NCI-H128 (cell line): ENCODE data around the gene CWC22.
"Not testable (repeated sequence)": the region's sequence is repeated elsewhere in the genome, so short reads cannot be mapped to it uniquely, and the experiment has no call there.

ENCODE experiments used
- DNase-seq: peaks from one replicate; lab custom pipeline; 2025; ENCODE audit not compliant: unreplicated experiment; lab: John Stamatoyannopoulos, UW

The CWC22 gene

DNA sequence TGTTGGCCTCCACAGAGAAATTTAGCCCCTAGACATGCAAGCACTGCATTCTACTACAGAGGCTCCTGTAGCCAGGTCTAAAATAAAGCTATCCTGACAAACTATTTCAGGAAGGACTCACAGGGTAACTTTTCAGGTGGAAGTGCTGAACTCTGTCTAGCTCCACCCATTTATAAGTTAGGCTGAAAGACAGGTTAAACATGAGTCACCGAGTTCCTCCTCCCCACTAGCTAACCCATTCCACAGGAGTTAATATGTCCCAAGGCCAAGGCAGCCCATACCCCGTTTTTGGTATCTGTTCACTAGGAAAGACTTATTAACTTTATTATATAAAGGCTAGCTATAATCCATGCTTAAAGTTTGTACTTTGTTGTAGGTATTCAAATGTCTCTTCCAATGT, 3.5 kb downstream of the CWC22 start:
- no peak for DNase-seq

- DNase-seq: no peak
These were observed 4.0 kb downstream of the CWC22 start for GRCh38 chr2:180003073-180003472.

- no peak for DNase-seq
These were observed 4.8 kb downstream of the CWC22 start for GRCh38 chr2:180002198-180002770.

GRCh38 chr2:180001726-180002125, 5.4 kb downstream of the CWC22 start:
- no peak for DNase-seq

DNA sequence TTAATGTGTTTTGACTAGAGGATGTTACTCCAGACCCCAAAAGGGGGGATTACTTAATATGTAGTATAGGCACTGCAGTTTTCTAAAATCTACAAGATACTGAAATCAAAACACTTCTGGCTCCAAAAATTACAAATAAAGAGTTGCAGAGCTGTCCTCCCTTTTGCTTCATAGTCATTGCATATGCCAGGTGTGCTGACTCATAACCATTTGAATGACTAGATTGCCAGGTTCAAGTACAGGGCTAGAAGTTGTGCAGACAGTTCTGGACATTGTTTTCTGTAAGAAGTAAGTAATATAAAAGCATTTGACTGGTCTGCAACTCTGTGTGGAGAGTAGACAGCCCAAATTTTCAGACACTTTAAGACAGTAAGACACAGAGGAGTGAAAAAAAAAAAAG, 6.7 kb downstream of the CWC22 start:
- no peak for DNase-seq

GRCh38 chr2:179999000-179999399, 8.1 kb downstream of the CWC22 start:
- no peak for DNase-seq

DNA sequence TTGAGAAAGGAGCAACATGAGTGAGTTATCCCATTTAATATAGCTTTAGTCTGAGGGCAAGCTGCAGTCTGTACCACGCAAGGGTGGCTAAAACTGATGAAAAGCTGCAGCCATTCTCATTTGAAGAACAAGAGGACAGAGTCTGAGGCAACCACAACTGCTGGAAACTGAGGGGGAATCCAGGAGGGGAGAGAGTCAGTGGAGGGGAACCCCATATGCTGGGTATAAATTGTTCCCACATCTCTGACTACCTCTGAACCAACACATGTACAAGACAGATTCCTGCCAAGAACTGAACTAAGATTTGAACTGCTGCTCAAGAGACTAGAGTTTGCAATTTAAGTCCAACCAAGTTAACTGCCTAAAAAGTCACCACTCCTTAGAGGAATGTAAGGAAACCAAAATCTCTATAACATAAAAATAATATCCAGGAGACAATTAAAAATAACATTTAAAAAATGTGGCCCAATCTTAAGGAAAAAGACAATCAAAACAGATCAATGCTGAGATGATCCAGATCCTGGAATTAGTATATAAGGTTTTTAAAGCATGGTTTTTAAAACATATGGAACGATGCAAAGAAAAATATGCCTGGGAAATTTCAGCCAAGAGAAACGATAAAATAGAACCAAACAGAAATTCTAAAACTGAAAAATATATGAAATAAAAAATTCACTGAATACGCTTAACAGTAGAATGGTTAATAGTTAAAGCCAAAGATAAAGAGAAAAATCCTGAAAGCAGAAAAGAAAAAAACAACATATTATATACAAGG, 11.2 kb downstream of the CWC22 start:
- DNase-seq: no peak

DNA sequence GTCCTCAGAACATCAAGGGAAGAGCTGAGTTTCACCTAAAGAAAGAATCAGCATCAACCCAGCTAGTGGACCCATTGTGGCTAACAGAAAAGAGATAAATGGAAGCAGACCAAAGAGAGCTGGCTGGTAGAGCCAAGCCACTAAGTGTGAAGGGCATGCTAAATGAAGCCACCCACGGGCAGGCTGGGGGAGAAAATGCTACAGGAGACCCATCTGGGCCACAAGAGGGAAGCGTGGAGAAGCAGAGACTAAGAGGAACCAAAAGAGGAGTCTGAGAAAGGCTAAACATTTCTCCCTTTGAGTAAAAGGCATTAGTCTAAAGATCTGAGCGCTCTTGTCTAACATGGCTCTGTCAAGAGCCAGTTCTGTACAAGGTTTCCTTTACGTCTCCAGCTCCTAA, 15.8 kb downstream of the CWC22 start:
- no peak for DNase-seq

- DNase-seq: no peak
These were observed 16.3 kb downstream of the CWC22 start for GRCh38 chr2:179990676-179991317.

GRCh38 chr2:179987916-179988315, 19.2 kb downstream of the CWC22 start:
- no peak for DNase-seq

GRCh38 chr2:179985163-179985820, 21.8 kb downstream of the CWC22 start:
- DNase-seq: no peak

DNA sequence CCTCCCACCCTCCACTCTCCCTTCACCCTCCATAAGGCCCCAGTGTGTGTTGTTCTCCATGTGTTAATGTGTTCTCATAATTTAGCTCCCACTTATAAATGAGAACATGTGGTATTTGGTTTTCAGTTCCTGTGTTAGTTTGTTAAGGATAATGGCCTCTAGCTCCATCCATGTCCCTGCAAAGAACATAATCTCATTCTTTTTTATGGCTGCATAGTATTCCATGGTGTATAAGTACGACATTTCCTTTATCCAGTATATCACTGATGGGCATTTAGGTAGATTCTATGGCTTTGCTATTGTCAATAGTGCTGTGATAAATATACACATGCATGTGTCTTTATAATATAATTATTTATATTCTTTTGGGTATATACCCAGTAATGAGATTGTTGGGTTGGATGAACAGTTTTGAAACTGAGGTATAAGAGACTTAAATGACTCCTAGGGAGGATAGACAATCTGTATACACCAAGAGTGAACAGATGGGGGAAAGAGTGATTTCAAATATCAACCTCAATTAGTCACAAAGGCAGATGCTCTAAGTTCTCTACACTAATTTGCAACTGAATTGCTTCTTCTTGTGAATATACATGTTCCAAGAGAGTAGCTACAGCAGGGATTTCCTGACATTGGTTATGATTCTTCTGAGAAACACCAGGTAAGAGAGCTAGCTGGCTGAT, 23.7 kb downstream of the CWC22 start:
- no peak for DNase-seq

- no peak for DNase-seq
These were observed 26.0 kb downstream of the CWC22 start for GRCh38 chr2:179981085-179981484.

DNA sequence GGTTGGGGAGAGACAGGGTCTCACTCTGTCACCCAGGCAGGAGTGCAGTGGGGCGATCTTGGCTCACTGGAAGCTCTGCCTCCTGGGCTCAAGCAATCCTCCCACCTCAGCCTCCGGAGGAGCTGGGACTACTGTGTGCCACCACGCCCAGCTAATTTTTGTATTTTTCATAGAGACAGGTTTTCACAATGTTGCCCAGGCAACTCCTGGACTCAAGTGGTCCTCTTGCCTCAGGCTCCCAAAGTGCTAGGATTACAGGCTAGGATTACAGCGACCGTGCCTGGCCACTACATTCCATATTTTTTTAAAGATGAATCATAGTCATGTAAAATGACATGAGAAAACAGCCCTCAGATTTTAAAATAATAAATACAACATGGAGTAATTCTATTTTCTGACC, 32.3 kb downstream of the CWC22 start:
- no peak for DNase-seq

- DNase-seq: no peak
These were observed 40.2 kb downstream of the CWC22 start for GRCh38 chr2:179966778-179967394.

DNA sequence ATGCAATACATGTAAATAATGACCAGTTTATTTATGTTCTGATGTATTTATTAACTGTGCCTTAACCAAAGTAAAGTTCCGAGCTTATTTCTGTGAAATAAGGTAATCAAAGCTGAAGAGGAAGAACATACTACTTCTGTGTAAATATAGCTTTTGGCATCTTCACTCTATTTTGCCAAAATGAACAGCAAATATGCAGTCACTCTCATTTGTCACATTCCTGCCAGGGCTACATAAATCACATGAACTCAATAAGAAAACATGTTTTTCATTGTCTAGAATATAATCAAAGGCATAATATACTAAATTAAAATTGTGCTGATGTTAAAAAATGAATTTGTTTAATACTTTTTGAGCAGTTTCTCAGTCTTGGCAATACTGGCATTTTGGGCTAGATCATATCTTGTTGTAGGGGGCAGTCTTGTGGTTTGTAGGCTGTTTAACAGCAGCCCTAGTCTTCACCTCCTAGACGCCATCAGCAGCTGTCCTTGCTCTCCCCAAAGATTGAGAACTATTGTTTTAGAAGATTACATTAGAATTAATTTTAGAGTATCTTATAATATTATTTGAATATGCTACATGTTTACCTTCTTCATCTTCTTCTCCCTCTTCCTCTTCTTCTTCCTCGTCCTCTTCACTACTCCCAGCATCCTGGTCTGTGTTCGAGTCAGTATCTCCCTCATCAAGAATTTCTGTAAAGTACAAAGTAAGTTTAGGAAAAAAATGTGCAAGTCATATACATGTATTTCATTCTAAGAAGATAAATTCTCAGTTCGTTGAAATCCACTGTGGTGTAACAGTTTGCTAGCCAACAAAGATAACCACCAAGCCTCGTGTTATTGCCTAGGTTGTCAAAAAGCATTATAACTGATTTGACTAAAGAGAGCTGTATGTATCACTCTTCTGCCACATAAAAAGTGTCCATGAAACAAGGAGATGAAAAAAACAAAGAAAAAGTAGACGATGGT, 41.5 kb downstream of the CWC22 start:
- no peak for DNase-seq

DNA sequence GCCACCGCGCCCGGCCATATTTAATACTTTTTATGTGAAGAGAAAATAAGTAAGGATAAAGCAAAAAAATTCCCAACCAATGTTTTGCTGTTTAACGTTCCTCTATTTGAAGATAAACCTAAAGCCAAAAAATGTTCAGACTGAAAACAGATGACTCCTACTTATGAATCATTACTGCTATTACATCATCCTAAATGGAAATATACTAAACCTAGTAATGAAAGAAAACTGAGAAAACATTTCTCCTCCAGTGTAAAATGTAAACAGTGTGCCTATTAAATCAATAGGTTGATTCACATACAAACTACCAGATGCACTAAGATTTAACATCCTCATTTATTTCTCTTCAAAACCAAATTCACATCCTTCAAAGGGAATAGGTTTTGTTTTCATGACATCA, 43.5 kb downstream of the CWC22 start:
- DNase-seq: no peak

DNA sequence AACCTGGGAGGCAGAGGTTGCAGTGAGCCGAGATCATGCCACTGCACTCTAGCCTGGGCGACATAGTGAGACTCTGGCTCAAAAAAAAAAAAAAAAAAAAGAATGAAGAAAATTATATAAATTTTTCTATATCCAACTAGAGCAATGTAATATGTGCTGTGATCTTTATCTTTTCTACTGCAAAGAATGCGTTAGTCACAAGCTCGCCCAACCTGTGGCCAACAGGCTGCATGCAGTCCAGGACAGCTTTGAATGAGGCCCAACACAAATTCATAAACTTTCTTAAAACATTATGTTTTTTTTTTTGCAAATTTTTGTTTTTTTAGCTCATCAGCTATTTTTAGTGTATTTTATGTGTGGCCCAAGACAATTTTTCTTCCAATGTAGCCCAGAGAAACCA, 48.8 kb downstream of the CWC22 start:
- not testable (repeated sequence) for DNase-seq

DNA sequence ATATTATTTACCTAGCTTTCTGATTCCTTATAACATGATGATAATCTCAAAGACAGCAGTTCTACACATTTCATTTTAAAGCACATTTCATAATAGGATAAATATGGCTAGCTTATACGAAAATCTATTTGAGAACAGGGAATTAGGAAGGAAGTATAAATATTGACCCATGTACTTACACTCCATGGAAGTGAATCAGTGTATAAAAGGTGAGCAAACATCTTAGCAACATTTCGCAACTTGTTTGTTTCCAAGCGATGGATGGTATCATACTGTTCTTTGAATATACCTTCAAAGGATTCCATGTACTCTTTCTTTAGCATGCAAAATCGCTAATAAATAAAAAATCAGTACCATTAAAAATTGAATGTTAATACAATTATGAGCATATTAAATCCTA, 53.1 kb downstream of the CWC22 start:
- DNase-seq: no peak

DNA sequence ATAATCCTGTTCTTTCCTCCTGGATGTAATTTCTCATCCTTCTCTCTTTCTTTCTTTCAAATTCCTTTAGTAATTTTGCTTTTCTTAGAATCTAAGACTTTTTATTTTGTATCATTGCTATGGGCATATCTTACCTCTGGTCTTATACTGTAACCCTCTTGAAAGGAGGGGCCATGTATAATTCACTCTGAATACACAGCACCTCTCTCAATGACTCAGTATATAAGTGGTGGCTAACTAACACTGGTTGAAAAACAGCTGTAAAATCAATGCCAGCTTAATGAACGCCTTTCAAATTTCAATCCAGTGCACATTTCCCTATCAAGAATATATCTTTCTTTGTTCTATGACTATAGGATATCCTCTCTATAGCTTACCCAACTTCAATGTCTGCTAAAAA, 53.7 kb downstream of the CWC22 start:
- no peak for DNase-seq
